GM18511 (cell line): ENCODE results near the gene PLPP6.

Source experiments
- ATAC-seq: cut with Tn5 transposase; IDR thresholded peaks from one replicate; pipeline ENCODE4 v1.9.1; 2021; ENCODE audit warnings: mild to moderate bottlenecking, moderate library complexity; ENCODE audit not compliant: unreplicated experiment

PLPP6 gene

DNA sequence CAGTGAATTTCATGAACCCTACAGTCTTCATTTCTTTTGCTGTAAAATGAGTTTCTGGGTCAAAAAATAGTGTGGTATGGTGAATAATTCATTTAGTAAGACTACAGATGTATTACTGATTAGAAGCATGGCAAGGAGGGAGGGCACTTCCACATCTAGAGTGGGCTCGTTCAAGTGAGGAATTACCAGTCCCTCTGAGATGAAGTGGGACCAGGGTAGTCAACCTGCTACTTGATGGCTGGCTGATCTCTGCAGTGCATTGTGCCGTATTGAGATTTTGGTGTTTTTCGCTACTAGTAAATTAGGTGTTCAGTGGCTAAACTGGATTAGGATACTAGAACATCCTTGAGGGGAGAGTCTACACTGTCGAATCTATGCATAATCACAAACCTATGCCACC is 28.1 kb downstream of the PLPP6 start:
- ATAC-seq, result peak; percentile 71

DNA sequence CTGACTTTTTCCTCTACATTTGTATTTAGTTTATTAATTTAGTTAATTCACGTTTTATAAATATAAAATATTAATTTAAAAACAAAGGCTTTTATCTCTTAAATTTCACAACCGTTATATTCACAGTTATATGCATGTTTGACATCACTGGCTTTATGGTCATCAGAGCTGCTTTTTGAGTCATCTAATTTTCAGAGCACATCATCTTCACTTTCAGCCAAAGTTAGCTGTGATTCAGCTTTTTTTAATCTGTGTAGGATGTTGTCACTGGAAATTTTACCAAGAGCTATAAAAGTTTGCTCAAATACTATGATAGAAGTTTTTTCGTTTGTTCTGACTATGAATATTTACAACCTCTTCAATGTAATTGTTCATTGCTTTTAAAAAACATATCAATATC is 29.7 kb downstream of the PLPP6 start:
- ATAC-seq, result no peak

DNA sequence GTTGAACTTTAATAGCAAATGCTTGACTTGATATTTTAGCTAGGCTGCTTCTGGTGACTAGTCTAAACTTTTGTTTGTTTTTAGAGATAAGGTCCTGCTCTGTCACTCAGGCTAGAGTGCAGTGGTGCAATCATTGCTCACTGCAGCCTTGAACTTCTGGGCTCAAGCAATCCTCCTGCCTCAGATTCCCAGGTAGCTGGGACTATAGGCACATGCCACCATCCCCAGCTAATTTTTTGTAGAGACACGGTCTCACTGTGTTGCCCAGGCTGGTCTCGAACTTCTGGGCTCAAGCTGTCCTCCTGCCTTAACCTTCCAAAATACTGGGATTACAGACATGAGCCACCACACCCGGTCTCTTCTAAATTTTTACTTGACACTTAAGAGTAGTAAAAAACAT is 38.0 kb downstream of the PLPP6 start:
- ATAC-seq, result no peak

DNA sequence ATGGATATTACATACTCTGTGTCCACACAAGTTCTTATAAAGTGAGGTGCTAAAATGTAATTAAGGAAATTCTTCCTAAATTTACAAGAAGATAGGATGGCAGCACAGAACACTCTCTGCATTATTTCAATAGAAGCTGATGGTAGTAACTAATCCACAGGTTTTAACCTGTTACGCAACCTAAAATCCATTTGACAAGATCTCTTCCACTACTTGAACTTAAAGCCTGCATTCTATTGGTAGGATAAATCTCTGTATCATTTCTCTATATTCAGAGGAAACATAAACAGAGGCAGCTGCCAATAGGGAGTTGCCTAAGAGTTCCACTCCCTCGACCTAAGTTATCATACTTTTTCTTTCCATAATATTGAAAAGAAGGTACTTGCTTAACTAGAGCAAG is 38.8 kb downstream of the PLPP6 start:
- no peak for ATAC-seq

- no peak for ATAC-seq
Measured at GRCh38 chr9:4701526-4701925, 39.4 kb downstream of the PLPP6 start.

GRCh38 chr9:4704129-4704528 is 42.0 kb downstream of the PLPP6 start:
- no peak for ATAC-seq

DNA sequence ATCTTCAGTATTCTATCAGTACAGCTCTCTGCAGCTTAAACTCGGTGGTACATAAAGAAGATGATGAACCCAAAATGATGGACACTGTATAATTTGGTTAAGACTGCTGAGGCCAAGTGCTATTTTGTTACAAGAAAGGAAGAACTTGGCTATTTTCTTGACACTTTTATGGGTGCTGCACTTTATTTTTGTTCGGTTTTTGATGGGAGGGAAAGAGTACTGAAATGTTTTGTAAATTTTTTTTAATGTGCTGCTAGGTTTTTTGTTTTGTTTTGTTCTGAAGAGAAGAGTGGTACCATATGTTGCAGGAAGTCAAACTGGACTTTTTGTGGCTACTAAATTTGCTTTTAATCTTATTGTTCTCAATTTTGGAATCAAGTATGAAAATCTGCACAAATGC is 43.9 kb downstream of the PLPP6 start:
- no peak for ATAC-seq

DNA sequence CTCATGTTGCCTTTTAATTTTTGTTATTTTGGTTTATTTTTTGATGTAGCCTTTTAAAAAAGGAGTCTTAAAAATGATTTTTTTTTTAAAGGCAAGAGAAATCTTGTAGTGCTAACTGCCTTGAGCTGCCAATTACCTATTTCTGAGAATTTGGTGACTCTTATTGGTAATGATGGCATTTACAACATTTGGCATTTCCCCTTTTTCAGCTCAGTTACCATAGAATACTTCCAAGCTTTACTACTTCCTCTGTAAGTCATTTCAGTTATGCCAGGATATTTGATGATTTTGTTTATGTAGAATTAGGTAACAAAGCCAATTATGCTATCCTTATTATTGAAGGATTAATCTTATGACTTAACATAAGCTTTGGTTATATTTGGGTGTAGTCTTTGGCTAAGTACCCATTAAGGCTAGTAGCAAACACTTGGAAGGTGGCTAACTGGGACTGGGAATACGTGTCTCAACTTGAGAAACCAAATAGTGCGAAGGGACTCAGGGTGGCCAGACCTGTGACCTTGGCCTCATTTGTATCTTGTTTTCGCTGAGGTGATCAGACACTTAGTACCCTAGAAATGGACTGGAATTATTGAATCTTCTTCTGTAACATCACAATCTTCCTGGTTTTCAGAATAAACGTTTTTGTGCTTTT is 45.0 kb downstream of the PLPP6 start:
- ATAC-seq, result no peak

- ATAC-seq, result no peak
Measured at GRCh38 chr9:4709380-4709779, 47.3 kb downstream of the PLPP6 start.

- no peak for ATAC-seq
Measured at GRCh38 chr9:4713849-4714248, 51.8 kb downstream of the PLPP6 start.

DNA sequence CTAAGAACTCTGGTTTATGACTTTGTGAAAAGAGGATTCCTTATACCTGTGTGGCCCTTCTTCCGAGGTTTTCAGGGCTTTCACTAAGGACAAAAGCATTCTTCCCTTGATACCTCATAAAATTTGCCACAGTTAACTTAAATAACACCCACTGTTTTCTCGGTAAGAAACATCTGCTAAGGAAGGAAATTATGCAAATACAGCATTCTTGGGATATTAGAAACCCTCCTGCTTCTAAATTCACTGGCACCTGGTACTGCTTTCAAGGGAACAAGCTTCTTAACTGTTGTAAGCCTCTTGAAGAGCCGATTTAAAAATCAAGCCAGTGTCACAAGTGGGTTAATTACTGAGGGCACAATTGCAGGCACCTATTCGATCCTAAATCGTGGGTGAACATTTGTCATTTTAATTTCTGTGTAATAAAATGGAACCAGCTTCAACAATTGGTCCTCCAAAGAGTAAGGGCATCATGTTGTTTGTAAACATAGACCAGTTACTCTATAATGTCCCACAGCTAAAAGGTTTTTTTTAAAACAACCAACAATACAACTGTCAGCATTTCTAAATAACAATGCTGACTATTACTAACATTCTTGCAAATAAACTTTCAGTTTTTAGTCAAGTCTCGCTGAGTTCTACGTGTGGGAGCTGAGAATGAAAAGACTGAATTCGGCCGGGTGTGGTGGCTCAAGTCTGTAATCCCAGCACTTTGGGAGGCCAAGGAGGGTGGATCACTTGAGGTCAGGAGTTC is 52.3 kb downstream of the PLPP6 start:
- ATAC-seq, result no peak
